ENCODE measurements around the gene ATP6AP1.

The ATP6AP1 gene

GRCh38 chrX:154397888-154398667 is 30.4 kb upstream of the ATP6AP1 start, which contains the start of gene RPL10:
Gene RPL10, plus strand, starts transcription at chrX:154398377. Its CDS starts 143 bp downstream, at chrX:154398520.
- H2AFZ ChIP-seq (ENCODE audit: low read depth, low read length) = no peak within 1 kb of the TSS
- H3K79me1 ChIP-seq (replicated peaks; ENCODE audit: low read length, poor library complexity, severe bottlenecking) = no peaks in the 10 kb centered on the region
- H3K9me3 ChIP-seq (ENCODE audit: control insufficient read depth, low read length) = peaks cover 8% of the 10 kb centered on the region
- H3K27ac ChIP-seq (ENCODE audit: low read length, poor library complexity, severe bottlenecking) = peak within 1 kb of the TSS; percentile 99
- H3K4me1 ChIP-seq (ENCODE audit: control insufficient read depth, insufficient read depth, low read depth, low read length) = peaks cover 8% of the 10 kb centered on the region
- H2AK5ac ChIP-seq (ENCODE audit: low read length, severe bottlenecking) = peak within 1 kb of the TSS; percentile 78
- H2BK15ac ChIP-seq (ENCODE audit: low read depth, poor library complexity, severe bottlenecking) = peak within 1 kb of the TSS; percentile 83
- H2BK5ac ChIP-seq (ENCODE audit: low read depth, low read length, poor library complexity, severe bottlenecking) = peak within 1 kb of the TSS; percentile 87
- peak within 1 kb of the TSS; percentile 93 for H4K91ac ChIP-seq (ENCODE audit: low read length)
- H3K14ac ChIP-seq (ENCODE audit: low read length in 2 of 2) = peak within 1 kb of the TSS; percentile 57 to 81
- peak; percentile 97 for DNase-seq
- H3K23ac ChIP-seq (ENCODE audit: low read length in 2 of 2) = peak within 1 kb of the TSS in 1 of 2 experiments; percentile 60
- peak within 1 kb of the TSS; percentile 93 to 94 for H3K18ac ChIP-seq (ENCODE audit: low read depth in 1 of 2, low read length in 2 of 2)
- H3K9ac ChIP-seq (ENCODE audit: low read length) = peak within 1 kb of the TSS; percentile 99
- peak within 1 kb of the TSS; percentile 68 for H3K4me2 ChIP-seq (ENCODE audit: low read length, poor library complexity, severe bottlenecking)
- H3K36me3 ChIP-seq (ENCODE audit: control insufficient read depth in 1 of 2, insufficient read depth in 2 of 2, low read depth in 1 of 2, low read length in 2 of 2) = peaks cover 29 to 32% of the 10 kb centered on the region in 2 experiments
- H3K27me3 ChIP-seq (ENCODE audit: control insufficient read depth in 1 of 2, insufficient read depth in 1 of 2, low read length in 2 of 2) = no peaks in the 10 kb centered on the region
- peak within 1 kb of the TSS; percentile 98 for H4K8ac ChIP-seq (ENCODE audit: low read length)
- under 1% methylated on average over 68 of the region's 69 CpGs for WGBS
- peak within 1 kb of the TSS; percentile 68 to 84 for H3K4me3 ChIP-seq (ENCODE audit: insufficient read depth in 1 of 2, low read depth in 1 of 2, low read length in 2 of 2)
- peak within 1 kb of the TSS; percentile 99 for H2BK120ac ChIP-seq (ENCODE audit: low read depth, low read length)
- H2BK12ac ChIP-seq (ENCODE audit: low read length in 2 of 2) = peak within 1 kb of the TSS in 1 of 2 experiments; percentile 84
- H3K4ac ChIP-seq (ENCODE audit: low read depth in 1 of 2, low read length in 2 of 2) = peak within 1 kb of the TSS; percentile 89 to 91

- H3K23ac ChIP-seq (ENCODE audit: low read length in 2 of 2) = no peak overlapping the region
- DNase-seq = peak; percentile 75
- H2BK120ac ChIP-seq (ENCODE audit: low read depth, low read length) = no peak overlapping the region
- H3K36me3 ChIP-seq (ENCODE audit: control insufficient read depth in 1 of 2, insufficient read depth in 2 of 2, low read depth in 1 of 2, low read length in 2 of 2) = peaks cover 32 to 34% of the 10 kb centered on the region in 2 experiments
- peak overlapping the region; percentile 97 for H3K27ac ChIP-seq (ENCODE audit: low read length, poor library complexity, severe bottlenecking)
- WGBS = under 1% methylated on average over 37 of the region's 49 CpGs
- peak overlapping the region; percentile 68 to 84 for H3K4me3 ChIP-seq (ENCODE audit: insufficient read depth in 1 of 2, low read depth in 1 of 2, low read length in 2 of 2)
- H4K8ac ChIP-seq (ENCODE audit: low read length) = peak overlapping the region; percentile 85
- peak overlapping the region; percentile 87 for H2BK5ac ChIP-seq (ENCODE audit: low read depth, low read length, poor library complexity, severe bottlenecking)
- peak overlapping the region; percentile 67 to 75 for H3K4ac ChIP-seq (ENCODE audit: low read depth in 1 of 2, low read length in 2 of 2)
- H3K14ac ChIP-seq (ENCODE audit: low read length in 2 of 2) = peak overlapping the region in 1 of 2 experiments; percentile 81
- H2AK5ac ChIP-seq (ENCODE audit: low read length, severe bottlenecking) = peak overlapping the region; percentile 15
- H4K91ac ChIP-seq (ENCODE audit: low read length) = peak overlapping the region; percentile 89
- peaks cover 8% of the 10 kb centered on the region for H3K9me3 ChIP-seq (ENCODE audit: control insufficient read depth, low read length)
- H2AFZ ChIP-seq (ENCODE audit: low read depth, low read length) = no peak overlapping the region
- peaks cover 8% of the 10 kb centered on the region for H3K4me1 ChIP-seq (ENCODE audit: control insufficient read depth, insufficient read depth, low read depth, low read length)
- H2BK12ac ChIP-seq (ENCODE audit: low read length in 2 of 2) = no peak overlapping the region
- no peaks in the 10 kb centered on the region for H3K79me1 ChIP-seq (replicated peaks; ENCODE audit: low read length, poor library complexity, severe bottlenecking)
- H3K27me3 ChIP-seq (ENCODE audit: control insufficient read depth in 1 of 2, insufficient read depth in 1 of 2, low read length in 2 of 2) = no peaks in the 10 kb centered on the region
- no peak overlapping the region for H2BK15ac ChIP-seq (ENCODE audit: low read depth, poor library complexity, severe bottlenecking)
- peak overlapping the region; percentile 86 to 92 for H3K18ac ChIP-seq (ENCODE audit: low read depth in 1 of 2, low read length in 2 of 2)
- peak overlapping the region; percentile 99 for H3K9ac ChIP-seq (ENCODE audit: low read length)
- peak overlapping the region; percentile 59 for H3K4me2 ChIP-seq (ENCODE audit: low read length, poor library complexity, severe bottlenecking)
Observed at GRCh38 chrX:154398668-154399526, 29.6 kb upstream of the ATP6AP1 start.

- Histone ChIP-seq H3K79me1 (replicated peaks; ENCODE audit: low read length, poor library complexity, severe bottlenecking) (no peaks in the 10 kb centered on the region), H3K14ac (ENCODE audit: low read length in 2 of 2) (peak overlapping the region in 1 of 2 experiments; percentile 41), H3K4me1 (ENCODE audit: control insufficient read depth, insufficient read depth, low read depth, low read length) (peaks cover 8% of the 10 kb centered on the region), H3K36me3 (ENCODE audit: control insufficient read depth in 1 of 2, insufficient read depth in 2 of 2, low read depth in 1 of 2, low read length in 2 of 2) (peaks cover 32 to 39% of the 10 kb centered on the region in 2 experiments), H3K4me2 (ENCODE audit: low read length, poor library complexity, severe bottlenecking) (peak overlapping the region; percentile 59), H2BK5ac (ENCODE audit: low read depth, low read length, poor library complexity, severe bottlenecking) (no peak overlapping the region), H3K9ac (ENCODE audit: low read length) (peak overlapping the region; percentile 99), H3K27me3 (ENCODE audit: control insufficient read depth in 1 of 2, insufficient read depth in 1 of 2, low read length in 2 of 2) (no peaks in the 10 kb centered on the region), H4K91ac (ENCODE audit: low read length) (no peak overlapping the region), H4K8ac (ENCODE audit: low read length) (no peak overlapping the region), H2BK120ac (ENCODE audit: low read depth, low read length) (no peak overlapping the region), H3K18ac (ENCODE audit: low read depth in 1 of 2, low read length in 2 of 2) (no peak overlapping the region), H3K27ac (ENCODE audit: low read length, poor library complexity, severe bottlenecking) (peak overlapping the region; percentile 97), H3K23ac (ENCODE audit: low read length in 2 of 2) (no peak overlapping the region), H2AFZ (ENCODE audit: low read depth, low read length) (no peak overlapping the region), H3K4ac (ENCODE audit: low read depth in 1 of 2, low read length in 2 of 2) (no peak overlapping the region), H3K9me3 (ENCODE audit: control insufficient read depth, low read length) (peaks cover 8% of the 10 kb centered on the region), H2BK12ac (ENCODE audit: low read length in 2 of 2) (no peak overlapping the region), H3K4me3 (ENCODE audit: insufficient read depth in 1 of 2, low read depth in 1 of 2, low read length in 2 of 2) (peak overlapping the region; percentile 68 to 84), H2BK15ac (ENCODE audit: low read depth, poor library complexity, severe bottlenecking) (no peak overlapping the region), H2AK5ac (ENCODE audit: low read length, severe bottlenecking) (no peak overlapping the region)
- DNase-seq = no peak
- 71% methylated on average over 9 of the region's 14 CpGs for WGBS
Observed at GRCh38 chrX:154399527-154400368, 28.7 kb upstream of the ATP6AP1 start.

Data from mesenchymal stem cell (in vitro differentiated cells and primary cell).